HEK293 (cell line): Measurements from ENCODE around the gene FUBP3.

Experiments used
- CTCF ChIA-PET: fragments of 350-600 bp; formaldehyde crosslinking; extraction: SDS; loops from one replicate; lab custom pipeline; 2021; ENCODE audit warnings: antibody characterized with exemption; lab: Yijun Ruan, JAX
- POLR2A ChIA-PET: fragments of 300-600 bp; formaldehyde crosslinking; extraction: SDS; loops from one replicate; lab custom pipeline; 2020; ENCODE audit warnings: antibody characterized with exemption, inconsistent platforms; lab: Yijun Ruan, JAX
- H3K27ac ChIP-seq: fragments of 200-500 bp; sonication (Bioruptor generic); 2 replicates; pipeline ENCODE4 v1.5.1; 2014; ENCODE audit warnings: low read depth, low read length, control low read depth, inconsistent platforms; ENCODE audit errors: extremely low read depth
- H3K36me3 ChIP-seq, 2 experiments: fragments of 200-500 bp in 1 of 2; sonication (Bioruptor generic) in 1 of 2; 1 replicate in 1 of 2; 2 replicates in 1 of 2; pipeline ENCODE4 v1.5.1; 2014 to 2017; ENCODE audit warnings: inconsistent platforms in 2 of 2, low read length in 2 of 2; ENCODE audit not compliant: control insufficient read depth in 2 of 2, insufficient read depth in 1 of 2
- H3K4me1 ChIP-seq: fragments of 200-500 bp; sonication (Bioruptor generic); 2 replicates; pipeline ENCODE4 v1.5.1; 2014; ENCODE audit warnings: mild to moderate bottlenecking, low read length, inconsistent platforms; ENCODE audit not compliant: control insufficient read depth, insufficient read depth
- H3K4me3 ChIP-seq: 2 replicates; pipeline ENCODE4 v1.5.1; 2011; ENCODE audit warnings: low read depth, mild to moderate bottlenecking, control low read depth, low read length, moderate library complexity
- H3K9me3 ChIP-seq: fragments of 200-500 bp; sonication (Bioruptor generic); 2 replicates; pipeline ENCODE4 v1.5.1; 2014; ENCODE audit warnings: low read depth, low read length, inconsistent platforms; ENCODE audit not compliant: control insufficient read depth, insufficient read depth
- CTCF ChIP-seq: fragments of 450-650 bp; formaldehyde crosslinking; IDR thresholded peaks from 2 replicates; pipeline ENCODE4 v1.5.1; 2016; ENCODE audit warnings: missing biosample characterization, missing genetic modification characterization
- HOXA7 ChIP-seq: sonication (generic); formaldehyde crosslinking; IDR thresholded peaks from 2 replicates; pipeline ENCODE4 v1.8.1; 2022; ENCODE audit warnings: missing genetic modification reagents, borderline replicate concordance
- HOXC10 ChIP-seq: sonication (generic); formaldehyde crosslinking; IDR thresholded peaks from 2 replicates; pipeline ENCODE4 v1.8.1; 2023; ENCODE audit warnings: mild to moderate bottlenecking, missing genetic modification reagents
- KLF16 ChIP-seq: fragments of 450-650 bp; formaldehyde crosslinking; IDR thresholded peaks from 2 replicates; pipeline ENCODE4 v1.5.1; 2017; ENCODE audit warnings: missing biosample characterization, missing genetic modification characterization
- PRDM10 ChIP-seq: fragments of 450-650 bp; formaldehyde crosslinking; IDR thresholded peaks from 2 replicates; pipeline ENCODE4 v1.5.1; 2016; ENCODE audit warnings: missing biosample characterization, missing genetic modification characterization
- PRDM4 ChIP-seq: fragments of 450-650 bp; formaldehyde crosslinking; IDR thresholded peaks from 2 replicates; pipeline ENCODE4 v1.5.1; 2017; ENCODE audit warnings: missing biosample characterization, missing genetic modification characterization
- PRDM6 ChIP-seq: fragments of 450-650 bp; formaldehyde crosslinking; IDR thresholded peaks from 2 replicates; pipeline ENCODE4 v1.5.1; 2017; ENCODE audit warnings: missing biosample characterization, missing genetic modification characterization
- SP2 ChIP-seq: fragments of 450-650 bp; formaldehyde crosslinking; IDR thresholded peaks from 2 replicates; pipeline ENCODE4 v1.5.1; 2016; ENCODE audit warnings: missing biosample characterization, missing genetic modification characterization
- TCF7L2 ChIP-seq: IDR thresholded peaks from 2 replicates; pipeline ENCODE4 v1.6.1; 2011; ENCODE audit warnings: low read depth, mild to moderate bottlenecking, inconsistent platforms, low read length, moderate library complexity, borderline replicate concordance
- TRIM28 ChIP-seq: IDR thresholded peaks from 2 replicates; pipeline ENCODE4 v1.6.1; 2011; ENCODE audit warnings: low read length, control low read depth, borderline replicate concordance
- ZBTB48 ChIP-seq: fragments of 450-650 bp; formaldehyde crosslinking; IDR thresholded peaks from 2 replicates; pipeline ENCODE4 v1.5.1; 2016; ENCODE audit warnings: missing biosample characterization, missing genetic modification characterization
- ZBTB8A ChIP-seq: fragments of 450-650 bp; formaldehyde crosslinking; IDR thresholded peaks from 2 replicates; pipeline ENCODE4 v1.5.1; 2016; ENCODE audit warnings: missing biosample characterization, missing genetic modification characterization
- ZFHX2 ChIP-seq: fragments of 450-650 bp; formaldehyde crosslinking; conservative IDR thresholded peaks from 2 replicates; pipeline ENCODE4 v1.5.1; 2016; ENCODE audit warnings: missing biosample characterization, missing genetic modification characterization
- ZNF10 ChIP-seq: fragments of 450-650 bp; formaldehyde crosslinking; IDR thresholded peaks from 2 replicates; pipeline ENCODE4 v1.5.1; 2017; ENCODE audit warnings: missing biosample characterization, missing genetic modification characterization
- ZNF121 ChIP-seq: fragments of 450-650 bp; formaldehyde crosslinking; IDR thresholded peaks from 2 replicates; pipeline ENCODE4 v1.5.1; 2016; ENCODE audit warnings: missing biosample characterization, missing genetic modification characterization
- ZNF133 ChIP-seq: fragments of 450-650 bp; formaldehyde crosslinking; IDR thresholded peaks from 2 replicates; pipeline ENCODE4 v1.5.1; 2016; ENCODE audit warnings: missing biosample characterization, missing genetic modification characterization
- ZNF169 ChIP-seq: fragments of 450-650 bp; formaldehyde crosslinking; IDR thresholded peaks from 2 replicates; pipeline ENCODE4 v1.5.1; 2016; ENCODE audit warnings: missing biosample characterization, missing genetic modification characterization
- ZNF184 ChIP-seq: fragments of 450-650 bp; IDR thresholded peaks from 2 replicates; pipeline ENCODE4 v1.5.1; 2018; ENCODE audit warnings: missing biosample characterization, mild to moderate bottlenecking, missing genetic modification characterization
- ZNF2 ChIP-seq: fragments of 450-650 bp; formaldehyde crosslinking; IDR thresholded peaks from 2 replicates; pipeline ENCODE4 v1.5.1; 2016; ENCODE audit warnings: missing biosample characterization, missing genetic modification characterization
- ZNF23 ChIP-seq: fragments of 450-650 bp; formaldehyde crosslinking; IDR thresholded peaks from 2 replicates; pipeline ENCODE4 v1.5.1; 2016; ENCODE audit warnings: missing biosample characterization, missing genetic modification characterization, borderline replicate concordance
- ZNF248 ChIP-seq: fragments of 450-650 bp; formaldehyde crosslinking; IDR thresholded peaks from 2 replicates; pipeline ENCODE4 v1.5.1; 2017; ENCODE audit warnings: missing biosample characterization, missing genetic modification characterization
- ZNF274 ChIP-seq, 2 experiments: fragments of 200-500 bp in 1 of 2; fragments of 450-650 bp in 1 of 2; sonication (Bioruptor generic) in 1 of 2; formaldehyde crosslinking in 1 of 2; IDR thresholded peaks; 2 replicates each; pipeline versions ENCODE4 v1.5.1 to v1.6.1; 2014 to 2016; ENCODE audit warnings: borderline replicate concordance in 1 of 2, inconsistent platforms in 1 of 2, low read length in 1 of 2, missing biosample characterization in 1 of 2, missing genetic modification characterization in 1 of 2
- ZNF311 ChIP-seq: fragments of 450-650 bp; formaldehyde crosslinking; IDR thresholded peaks from 2 replicates; pipeline ENCODE4 v1.5.1; 2017; ENCODE audit warnings: missing biosample characterization, missing genetic modification characterization, borderline replicate concordance
- ZNF324 ChIP-seq: fragments of 450-650 bp; formaldehyde crosslinking; IDR thresholded peaks from 2 replicates; pipeline ENCODE4 v1.5.1; 2016; ENCODE audit warnings: missing biosample characterization, missing genetic modification characterization
- ZNF514 ChIP-seq: fragments of 450-650 bp; formaldehyde crosslinking; IDR thresholded peaks from 2 replicates; pipeline ENCODE4 v1.5.1; 2016; ENCODE audit warnings: missing biosample characterization, missing genetic modification characterization
- ZNF544 ChIP-seq: fragments of 450-650 bp; formaldehyde crosslinking; IDR thresholded peaks from 2 replicates; pipeline ENCODE4 v1.5.0; 2017; ENCODE audit warnings: missing biosample characterization, missing genetic modification characterization
- ZNF677 ChIP-seq: fragments of 450-650 bp; IDR thresholded peaks from 2 replicates; pipeline ENCODE4 v1.5.0; 2018; ENCODE audit warnings: missing biosample characterization, mild to moderate bottlenecking, missing genetic modification characterization, moderate library complexity
- ZNF791 ChIP-seq: fragments of 450-650 bp; formaldehyde crosslinking; IDR thresholded peaks from 2 replicates; pipeline ENCODE4 v1.5.1; 2016; ENCODE audit warnings: missing biosample characterization, missing genetic modification characterization

The FUBP3 gene

GRCh38 chr9:130680836-130681768, 101.7 kb downstream of the FUBP3 start:
- no peaks in the 10 kb centered on the region; the same call in 1 of the 2 replicates for H3K4me1 ChIP-seq
- ChIA-PET POLR2A (interaction anchor here (0.9 to 3.1 kb wide), 3 partner anchors 12 to 227 kb away, joined by 3 to 10 read pairs (median 7); partner anchors contain the start of gene EXOSC2), CTCF (interaction anchor here (0.6 to 15.8 kb wide), 8 partner anchors 11 to 217 kb away, joined by 3 to 305 read pairs (median 6); no protein-coding TSS in a partner anchor)
- H3K36me3 ChIP-seq = no peaks in the 10 kb centered on the region
- peak overlapping the region; percentile 57 for H3K4me3 ChIP-seq
- no peaks in the 10 kb centered on the region for H3K9me3 ChIP-seq
- no peak overlapping the region; the same call in 1 of the 2 replicates for H3K27ac ChIP-seq
- TF ChIP-seq ZNF184 (tag by site-specific recombination) (no peak), HOXC10 (CRISPR knock-in tag) (no peak), HOXA7 (CRISPR knock-in tag) (no peak), ZNF2 (peak; percentile 52; the same call in 1 of the 2 replicates), ZNF514 (tag by site-specific recombination) (no peak), ZNF121 (tag by site-specific recombination) (no peak), ZFHX2 (tag by site-specific recombination) (no peak), ZNF274 (IDR thresholded peaks at IDR 0.05; ENCODE audit: low read length) (no peak), ZNF274 (tag by site-specific recombination; IDR thresholded peaks at IDR 0.05; ENCODE audit: borderline replicate concordance) (no peak), ZNF169 (tag by site-specific recombination) (no peak), PRDM10 (no peak), ZNF248 (tag by site-specific recombination) (no peak), ZNF324 (tag by site-specific recombination) (peak; percentile 49; the same call in 1 of the 2 replicates), PRDM6 (tag by site-specific recombination) (no peak), KLF16 (0 out of 2 replicates have a peak, but pooled peaks have one; percentile 35), TRIM28 (no peak), CTCF (tag by site-specific recombination) (peak; percentile 41; the same call in 1 of the 2 replicates), ZNF791 (tag by site-specific recombination) (no peak), PRDM4 (0 out of 2 replicates have a peak, but pooled peaks have one; percentile 9), SP2 (tag by site-specific recombination) (peak; percentile 45), ZNF10 (tag by site-specific recombination) (no peak), ZNF311 (no peak), TCF7L2 (no peak), ZNF677 (no peak), ZNF133 (no peak), ZBTB8A (tag by site-specific recombination) (peak; percentile 81), ZNF23 (tag by site-specific recombination) (no peak), ZNF544 (tag by site-specific recombination) (no peak), ZBTB48 (tag by site-specific recombination) (no peak)
